Gastroesophageal sphincter (tissue), 4 donors: Measurements from ENCODE around the gene NT5C2. TPM values are rescaled to one million over a fixed set of nuclear protein-coding genes. Genes with fewer than 3 reads are reported as not detected.

Experiments
- ATAC-seq: fragments of 150-250 bp; one replicate; pipeline ENCODE4 v1.9.1; 2016; ENCODE audit warnings: mild to moderate bottlenecking, moderate library complexity
- H3K27ac ChIP-seq, 4 donors: fragments of 200-600 bp; sonication (generic) in 3 of 4; 1 replicate in 3 of 4; 2 replicates in 1 of 4; pipeline ENCODE4 v1.5.1; 2016 to 2019
- H3K27me3 ChIP-seq: fragments of 200-600 bp; sonication (generic); one replicate; pipeline ENCODE4 v1.5.1; 2019
- H3K36me3 ChIP-seq, 2 donors: fragments of 200-600 bp; sonication (generic); one replicate each; pipeline ENCODE4 v1.5.1; 2019; ENCODE audit warnings: control low read depth in 1 of 2
- H3K4me1 ChIP-seq, 3 donors: fragments of 200-600 bp; sonication (generic); 1 replicate in 2 of 3; 2 replicates in 1 of 3; pipeline ENCODE4 v1.5.1; 2016 to 2019; ENCODE audit warnings: control low read depth in 2 of 3
- H3K4me3 ChIP-seq, 2 donors: fragments of 200-600 bp; sonication (generic); one replicate each; pipeline ENCODE4 v1.5.1; 2019; ENCODE audit warnings: mild to moderate bottlenecking in 1 of 2, moderate library complexity in 1 of 2
- H3K9me3 ChIP-seq, 3 donors: fragments of 200-600 bp; sonication (generic); one replicate each; pipeline ENCODE4 v1.5.1; 2017 to 2019; ENCODE audit warnings: control low read depth in 2 of 3
- CTCF ChIP-seq, 4 experiments: fragments of 200-600 bp in 2 of 4; fragments of 450-650 bp in 2 of 4; sonication (generic) in 1 of 4; IDR thresholded peaks; one replicate each; pipeline ENCODE4 v1.5.1; 2017 to 2019; ENCODE audit warnings: antibody characterized with exemption in 4 of 4, mild to moderate bottlenecking in 2 of 4, moderate library complexity in 2 of 4
- EP300 ChIP-seq: sonication (generic); formaldehyde crosslinking; IDR thresholded peaks from one replicate; pipeline ENCODE4 v1.6.1; 2017; ENCODE audit warnings: antibody characterized with exemption, mild to moderate bottlenecking
- POLR2A ChIP-seq, 2 donors: fragments of 450-650 bp; IDR thresholded peaks; one replicate each; pipeline ENCODE4 v1.6.1; 2017; ENCODE audit warnings: antibody characterized with exemption in 2 of 2, mild to moderate bottlenecking in 2 of 2, moderate library complexity in 1 of 2
- POLR2AphosphoS5 ChIP-seq: sonication (generic); formaldehyde crosslinking; IDR thresholded peaks from one replicate; pipeline ENCODE4 v1.6.1; 2017; ENCODE audit warnings: antibody characterized with exemption
- WGBS, 2 donors: methylation state at CpG; one replicate each; pipeline ENCODE4 v1.1.5; 2018; ENCODE audit warnings: low coverage in 1 of 2; 5-methylcytosine and 5-hydroxymethylcytosine counted together
- total RNA-seq, 4 donors: library from RNA; depleted of rRNA; stranded (reverse); fragments of >200 nt; gene quantifications; one replicate each; pipeline ENCODE4 v1.1.0, GENCODE V29; 2016

NT5C2 gene
- total RNA-seq, 4 donors from 2014 or later, result 63.4 to 71.9 (median 71.1) TPM

GRCh38 chr10:103120546-103120945 lies 72.5 kb downstream of the NT5C2 start:
- WGBS, 2 donors, result 65 to 73% methylated on average over 2 of the region's 2 CpGs
- TF ChIP-seq POLR2A (IDR thresholded peaks at IDR 0.05), result no peak
- TF ChIP-seq EP300, result no peak
- no peak for TF ChIP-seq CTCF (IDR thresholded peaks at IDR 0.05)
- TF ChIP-seq POLR2AphosphoS5, result no peak
- Histone ChIP-seq H3K9me3 (no peaks in the 10 kb centered on the region), H3K27me3 (no peaks in the 10 kb centered on the region), H3K4me3 (no peak overlapping the region), H3K36me3 (no peaks in the 10 kb centered on the region), H3K27ac (peak overlapping the region in 3 of 4 donors; percentile 12 to 24 (median 14)), H3K4me1 (peaks cover 12 to 70% (median 19%) of the 10 kb centered on the region in 3 donors)
- ATAC-seq, result no peak

- H3K4me3 ChIP-seq, result no peak overlapping the region
- H3K4me1 ChIP-seq, result peaks cover 14 to 56% (median 15%) of the 10 kb centered on the region in 3 donors
- H3K36me3 ChIP-seq, result no peaks in the 10 kb centered on the region
- no peak overlapping the region for H3K27ac ChIP-seq
- ATAC-seq, result no peak
- TF ChIP-seq POLR2A (IDR thresholded peaks at IDR 0.05), result no peak
- no peak for TF ChIP-seq EP300
- no peak for TF ChIP-seq POLR2AphosphoS5
- TF ChIP-seq CTCF (IDR thresholded peaks at IDR 0.05), result no peak
- H3K27me3 ChIP-seq, result no peaks in the 10 kb centered on the region
- whole genome bisulfite sequencing, 2 donors, result 60 to 100% methylated on average over 2 of the region's 2 CpGs
- no peaks in the 10 kb centered on the region for H3K9me3 ChIP-seq
Measured at GRCh38 chr10:103117247-103117646, 75.8 kb downstream of the NT5C2 start.

- TF ChIP-seq CTCF (IDR thresholded peaks at IDR 0.05) (no peak), EP300 (no peak), POLR2A (IDR thresholded peaks at IDR 0.05) (no peak), POLR2AphosphoS5 (no peak)
- ATAC-seq, result no peak
- WGBS, 2 donors, result 91 to 100% methylated on average over 3 to 6 of the region's 6 CpGs
- H3K27ac ChIP-seq, result no peak overlapping the region
- H3K9me3 ChIP-seq, result no peaks in the 10 kb centered on the region
- H3K36me3 ChIP-seq, result no peaks in the 10 kb centered on the region
- no peaks in the 10 kb centered on the region for H3K27me3 ChIP-seq
- H3K4me3 ChIP-seq, result no peak overlapping the region
- peaks cover 21 to 56% (median 29%) of the 10 kb centered on the region in 3 donors for H3K4me1 ChIP-seq
Measured at GRCh38 chr10:103114876-103115275, 78.2 kb downstream of the NT5C2 start.

GRCh38 chr10:103111918-103112877 lies 80.9 kb downstream of the NT5C2 start:
- peaks cover 18 to 71% (median 36%) of the 10 kb centered on the region in 3 donors for H3K4me1 ChIP-seq
- no peak overlapping the region for H3K4me3 ChIP-seq
- H3K36me3 ChIP-seq, result no peaks in the 10 kb centered on the region
- no peaks in the 10 kb centered on the region for H3K27me3 ChIP-seq
- ATAC-seq, result no peak
- 68 to 80% methylated on average over 2 to 4 of the region's 4 CpGs for WGBS, 2 donors
- H3K9me3 ChIP-seq, result no peaks in the 10 kb centered on the region
- H3K27ac ChIP-seq, result peak overlapping the region; percentile 70 to 86 (median 78)
- TF ChIP-seq POLR2A (IDR thresholded peaks at IDR 0.05) (no peak), CTCF (IDR thresholded peaks at IDR 0.05) (no peak), EP300 (no peak), POLR2AphosphoS5 (no peak)
